Loucy (cell line): ENCODE measurements around the gene FTO.

Experiments used
- EZH2phosphoT487 ChIP-seq: fragments of 200-600 bp; IDR thresholded peaks from 2 replicates; pipeline ENCODE4 v1.6.1; 2018; ENCODE audit warnings: antibody characterized with exemption, mild to moderate bottlenecking, moderate library complexity, borderline replicate concordance
- TF ChIP-seq, protein P1 (sequence below): fragments of 200-600 bp; sonication (generic); conservative IDR thresholded peaks from 2 replicates; pipeline ENCODE4 v1.5.1; 2014; ENCODE audit warnings: mild to moderate bottlenecking, antibody characterized with exemption, low read length

DNA sequence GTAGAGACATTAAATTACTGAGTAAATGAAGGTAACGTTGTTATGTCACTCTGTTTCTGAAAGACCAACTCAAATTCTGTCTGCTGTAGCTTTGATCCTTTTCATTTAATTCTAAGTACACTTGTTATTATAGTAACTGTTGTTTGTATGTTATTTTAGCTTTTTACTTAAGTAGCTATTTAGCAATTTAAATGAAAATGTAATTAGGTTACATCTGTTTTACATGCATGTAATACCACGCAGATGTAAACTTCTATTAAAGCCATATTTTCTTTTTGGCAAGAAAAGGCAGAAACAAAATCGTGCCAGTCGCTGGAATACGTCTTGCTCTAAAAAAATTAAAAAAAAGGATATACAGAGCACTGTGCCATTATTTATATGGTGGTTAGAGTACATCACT, 282.8 kb downstream of the FTO start:
- TF ChIP-seq, protein P1, sequence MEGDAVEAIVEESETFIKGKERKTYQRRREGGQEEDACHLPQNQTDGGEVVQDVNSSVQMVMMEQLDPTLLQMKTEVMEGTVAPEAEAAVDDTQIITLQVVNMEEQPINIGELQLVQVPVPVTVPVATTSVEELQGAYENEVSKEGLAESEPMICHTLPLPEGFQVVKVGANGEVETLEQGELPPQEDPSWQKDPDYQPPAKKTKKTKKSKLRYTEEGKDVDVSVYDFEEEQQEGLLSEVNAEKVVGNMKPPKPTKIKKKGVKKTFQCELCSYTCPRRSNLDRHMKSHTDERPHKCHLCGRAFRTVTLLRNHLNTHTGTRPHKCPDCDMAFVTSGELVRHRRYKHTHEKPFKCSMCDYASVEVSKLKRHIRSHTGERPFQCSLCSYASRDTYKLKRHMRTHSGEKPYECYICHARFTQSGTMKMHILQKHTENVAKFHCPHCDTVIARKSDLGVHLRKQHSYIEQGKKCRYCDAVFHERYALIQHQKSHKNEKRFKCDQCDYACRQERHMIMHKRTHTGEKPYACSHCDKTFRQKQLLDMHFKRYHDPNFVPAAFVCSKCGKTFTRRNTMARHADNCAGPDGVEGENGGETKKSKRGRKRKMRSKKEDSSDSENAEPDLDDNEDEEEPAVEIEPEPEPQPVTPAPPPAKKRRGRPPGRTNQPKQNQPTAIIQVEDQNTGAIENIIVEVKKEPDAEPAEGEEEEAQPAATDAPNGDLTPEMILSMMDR, result no peak
- no peak for TF ChIP-seq EZH2phosphoT487
